ENCODE measurements around the gene SECTM1.

The SECTM1 gene

GRCh38 chr17:82297280-82297713, 36.3 kb downstream of the SECTM1 start:
- H3K36me3 Mint-ChIP-seq = no peaks in the 10 kb centered on the region
- peak overlapping the region; percentile 100 for H3K27ac Mint-ChIP-seq
- H3K4me3 Mint-ChIP-seq = peak overlapping the region; percentile 96
- no peaks in the 10 kb centered on the region for H3K27me3 Mint-ChIP-seq
- peaks cover 74% of the 10 kb centered on the region for H3K4me1 Mint-ChIP-seq (ENCODE audit: low read depth)
- no peaks in the 10 kb centered on the region for H3K9me3 Mint-ChIP-seq (ENCODE audit: low read depth)

GRCh38 chr17:82296511-82297279, 36.9 kb downstream of the SECTM1 start:
- Mint-ChIP-seq H3K27ac (peak overlapping the region; percentile 100), H3K27me3 (no peaks in the 10 kb centered on the region), H3K9me3 (ENCODE audit: low read depth) (no peaks in the 10 kb centered on the region)

GRCh38 chr17:82295472-82295814, 38.1 kb downstream of the SECTM1 start:
- peak overlapping the region; percentile 42 for H3K4me3 Mint-ChIP-seq
- H3K36me3 Mint-ChIP-seq = no peaks in the 10 kb centered on the region
- no peaks in the 10 kb centered on the region for H3K9me3 Mint-ChIP-seq (ENCODE audit: low read depth)
- H3K4me1 Mint-ChIP-seq (ENCODE audit: low read depth) = peaks cover 65% of the 10 kb centered on the region
- no peaks in the 10 kb centered on the region for H3K27me3 Mint-ChIP-seq
- peak overlapping the region; percentile 62 for H3K27ac Mint-ChIP-seq

More at GRCh38 chr17:82296511-82297279, 36.9 kb downstream of the SECTM1 start:
- peak overlapping the region; percentile 96 for H3K4me3 Mint-ChIP-seq
- H3K4me1 Mint-ChIP-seq (ENCODE audit: low read depth) = peaks cover 72% of the 10 kb centered on the region
- no peaks in the 10 kb centered on the region for H3K36me3 Mint-ChIP-seq

DNA sequence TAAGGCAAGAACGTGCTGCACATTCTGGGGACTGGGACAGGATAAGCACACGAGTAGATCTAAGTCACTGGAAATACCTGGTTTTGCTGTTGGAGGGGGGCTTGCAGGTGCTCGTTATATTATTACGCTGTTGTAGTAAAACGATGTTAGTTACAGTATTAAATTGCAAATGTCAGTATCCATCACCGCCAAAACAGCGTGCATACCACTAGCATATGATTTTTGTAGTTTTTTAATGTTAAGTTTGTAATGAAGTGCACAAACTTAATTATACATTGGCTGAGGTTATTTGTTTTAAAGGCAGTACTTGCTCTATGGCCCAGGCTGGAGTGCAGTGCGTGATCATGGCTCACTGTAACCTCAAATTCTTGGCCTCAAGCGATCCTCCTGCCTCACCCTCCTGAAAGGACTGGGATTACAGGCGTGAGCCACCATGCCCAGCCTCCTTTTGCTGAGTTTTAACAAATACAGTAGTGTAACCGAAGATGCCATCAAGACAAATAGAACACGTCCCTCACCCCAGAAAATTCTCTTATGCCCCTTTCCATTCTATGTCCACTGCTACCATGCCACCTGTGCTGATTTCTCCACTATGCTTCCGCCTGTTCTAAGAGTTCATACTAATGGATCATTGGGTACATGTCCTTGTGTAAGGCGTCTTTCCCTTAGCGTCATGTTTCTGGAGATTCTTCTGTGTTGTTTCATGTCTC, 39.3 kb downstream of the SECTM1 start:
- H3K36me3 Mint-ChIP-seq = no peaks in the 10 kb centered on the region
- H3K27me3 Mint-ChIP-seq = no peaks in the 10 kb centered on the region
- H3K27ac Mint-ChIP-seq = peak overlapping the region; percentile 84
- H3K9me3 Mint-ChIP-seq (ENCODE audit: low read depth) = no peaks in the 10 kb centered on the region
- H3K4me3 Mint-ChIP-seq = peak overlapping the region; percentile 71
- peaks cover 52% of the 10 kb centered on the region for H3K4me1 Mint-ChIP-seq (ENCODE audit: low read depth)

- peak overlapping the region; percentile 89 for H3K27ac Mint-ChIP-seq
- H3K27me3 Mint-ChIP-seq = no peaks in the 10 kb centered on the region
- H3K4me1 Mint-ChIP-seq (ENCODE audit: low read depth) = peaks cover 39% of the 10 kb centered on the region
- H3K36me3 Mint-ChIP-seq = no peaks in the 10 kb centered on the region
- no peaks in the 10 kb centered on the region for H3K9me3 Mint-ChIP-seq (ENCODE audit: low read depth)
- H3K4me3 Mint-ChIP-seq = peak overlapping the region; percentile 87
These were observed 41.1 kb downstream of the SECTM1 start for GRCh38 chr17:82292251-82293154.

DNA sequence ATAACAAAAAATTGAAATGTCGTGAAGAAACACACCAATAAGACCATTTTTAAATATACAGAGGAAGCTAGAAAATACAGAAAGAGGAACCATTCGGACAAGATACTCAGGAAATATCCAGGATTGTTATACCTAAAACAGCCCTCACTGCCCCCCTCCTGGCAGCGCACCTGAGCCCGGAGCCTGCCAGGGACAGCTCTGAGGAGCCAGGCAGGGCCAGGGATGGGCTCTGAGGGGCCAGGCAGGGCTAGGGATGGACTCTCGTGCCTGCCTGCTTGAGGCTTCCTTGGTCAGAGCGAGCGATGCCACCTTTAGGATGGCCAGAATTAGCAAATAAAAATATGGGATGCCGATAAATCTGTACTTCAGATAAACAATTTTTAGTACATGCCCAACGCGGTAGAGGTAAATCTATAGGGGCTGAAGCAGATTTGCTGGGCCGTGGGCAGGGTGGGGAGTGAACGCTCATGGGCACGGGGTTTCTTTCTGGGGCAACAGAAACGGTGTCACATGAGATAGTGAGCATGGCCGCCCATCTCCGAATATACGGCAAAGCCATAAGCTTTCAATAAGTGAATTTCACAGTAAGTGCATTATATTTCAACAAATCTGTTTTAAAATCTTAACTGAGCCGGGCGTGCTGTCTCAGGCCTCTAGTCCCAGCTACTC, 41.9 kb downstream of the SECTM1 start:
- peak overlapping the region; percentile 74 for H3K4me3 Mint-ChIP-seq
- H3K36me3 Mint-ChIP-seq = no peaks in the 10 kb centered on the region
- peak overlapping the region; percentile 67 for H3K27ac Mint-ChIP-seq
- no peaks in the 10 kb centered on the region for H3K27me3 Mint-ChIP-seq
- peaks cover 32% of the 10 kb centered on the region for H3K4me1 Mint-ChIP-seq (ENCODE audit: low read depth)
- H3K9me3 Mint-ChIP-seq (ENCODE audit: low read depth) = no peaks in the 10 kb centered on the region

GRCh38 chr17:82287868-82288801, 45.4 kb downstream of the SECTM1 start:
- Mint-ChIP-seq H3K4me1 (ENCODE audit: low read depth) (peaks cover 9% of the 10 kb centered on the region), H3K27me3 (no peaks in the 10 kb centered on the region), H3K4me3 (no peak overlapping the region), H3K36me3 (no peaks in the 10 kb centered on the region), H3K9me3 (ENCODE audit: low read depth) (no peaks in the 10 kb centered on the region), H3K27ac (peak overlapping the region; percentile 12)

DNA sequence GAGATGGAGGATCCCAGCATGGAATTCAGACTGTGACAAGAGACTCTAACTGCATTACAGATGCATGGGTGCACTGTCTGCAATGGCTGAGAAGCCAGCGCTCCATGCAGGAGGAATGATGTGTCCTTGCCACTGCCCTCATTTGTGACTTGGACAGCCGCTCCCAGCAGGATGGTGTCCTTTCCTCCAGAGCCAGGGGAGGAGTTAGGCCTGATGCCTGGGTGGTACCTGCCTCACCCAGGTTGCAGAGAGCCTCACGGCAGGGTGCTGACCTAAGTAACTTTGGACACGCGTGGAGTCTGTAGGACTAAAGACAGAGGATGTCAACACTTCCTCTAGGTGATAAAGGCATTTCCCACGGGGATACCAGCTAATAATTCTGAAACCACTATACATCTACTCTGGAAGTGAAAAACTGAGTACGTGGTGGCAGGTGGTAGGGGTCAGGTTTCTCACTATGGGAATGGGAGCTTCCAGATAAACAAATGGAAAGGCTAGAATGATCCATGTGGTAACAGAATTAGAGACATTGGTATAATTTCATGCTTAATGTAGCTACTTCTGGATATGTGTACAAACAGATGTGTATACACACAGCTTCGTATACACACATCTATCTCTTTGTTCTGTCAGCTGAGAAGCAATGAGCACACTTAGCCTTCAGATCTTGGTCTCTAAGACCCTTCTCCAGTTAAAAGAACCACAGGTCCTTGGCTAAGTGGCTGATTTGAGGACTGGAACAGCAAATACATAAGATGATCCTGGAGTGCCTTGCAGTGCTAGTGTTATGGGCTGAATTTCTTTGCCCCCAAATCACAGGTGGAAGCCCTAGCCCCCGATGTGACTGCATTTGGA, 46.3 kb downstream of the SECTM1 start:
- Mint-ChIP-seq H3K9me3 (ENCODE audit: low read depth) (no peaks in the 10 kb centered on the region), H3K27ac (no peak overlapping the region), H3K4me3 (no peak overlapping the region), H3K36me3 (no peaks in the 10 kb centered on the region), H3K4me1 (ENCODE audit: low read depth) (peaks cover 9% of the 10 kb centered on the region), H3K27me3 (no peaks in the 10 kb centered on the region)

DNA sequence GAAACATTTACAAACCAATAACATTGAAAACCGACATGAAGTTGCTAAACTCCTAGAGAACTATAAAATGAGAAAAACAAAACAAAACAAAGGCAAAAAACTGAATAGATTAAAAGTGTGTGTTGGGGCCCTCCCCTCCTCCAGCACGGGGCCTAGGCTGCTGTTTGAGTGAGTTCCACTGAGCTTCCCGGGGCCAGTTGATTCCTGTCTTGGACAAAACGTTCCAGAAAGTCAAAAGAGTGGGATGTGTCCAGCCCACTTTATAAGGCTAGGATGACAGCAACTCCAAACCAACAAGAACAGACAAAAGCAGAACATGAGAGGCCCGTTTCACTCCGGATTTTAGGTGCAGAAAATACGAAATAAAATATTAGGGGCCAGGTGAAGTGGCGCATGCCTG, 48.4 kb downstream of the SECTM1 start:
- H3K36me3 Mint-ChIP-seq = no peaks in the 10 kb centered on the region
- H3K4me3 Mint-ChIP-seq = no peak overlapping the region
- H3K27ac Mint-ChIP-seq = no peak overlapping the region
- H3K4me1 Mint-ChIP-seq (ENCODE audit: low read depth) = peaks cover 13% of the 10 kb centered on the region
- no peaks in the 10 kb centered on the region for H3K27me3 Mint-ChIP-seq
- no peaks in the 10 kb centered on the region for H3K9me3 Mint-ChIP-seq (ENCODE audit: low read depth)

DNA sequence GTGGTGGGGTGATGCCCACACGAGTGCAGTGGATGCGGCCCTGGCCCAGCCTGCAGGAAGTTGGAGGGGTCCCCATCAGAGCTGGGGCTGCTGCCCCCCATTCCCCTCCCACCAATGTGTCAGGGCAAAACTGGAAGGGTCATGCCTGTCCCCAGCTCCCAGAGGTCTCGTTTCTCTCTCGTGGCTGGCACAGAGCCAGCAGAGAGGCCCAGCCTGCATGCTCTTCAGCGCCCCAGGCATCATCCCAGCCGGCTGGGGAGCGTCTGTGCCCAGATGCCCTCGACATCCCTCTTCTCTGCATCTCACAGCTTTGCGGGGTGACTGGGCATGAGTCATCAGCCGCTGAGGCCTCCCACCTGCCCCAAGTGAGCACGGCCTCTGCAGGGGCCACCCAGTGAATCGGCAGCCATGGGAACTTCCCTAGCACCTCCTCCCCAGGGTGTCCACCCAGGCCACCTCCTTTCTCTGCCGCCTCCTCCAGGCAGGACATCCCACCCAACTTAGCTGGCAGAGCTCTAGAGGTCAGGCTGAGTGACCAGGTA, 50.3 kb downstream of the SECTM1 start:
- H3K36me3 Mint-ChIP-seq = no peaks in the 10 kb centered on the region
- H3K27ac Mint-ChIP-seq = peak overlapping the region; percentile 58
- H3K4me3 Mint-ChIP-seq = no peak overlapping the region

GRCh38 chr17:82282239-82283207, 51.0 kb downstream of the SECTM1 start:
- H3K27me3 Mint-ChIP-seq = no peaks in the 10 kb centered on the region
- H3K27ac Mint-ChIP-seq = no peak overlapping the region
- H3K36me3 Mint-ChIP-seq = peaks cover 2% of the 10 kb centered on the region
- peaks cover 13% of the 10 kb centered on the region for H3K4me1 Mint-ChIP-seq (ENCODE audit: low read depth)
- no peak overlapping the region for H3K4me3 Mint-ChIP-seq
- H3K9me3 Mint-ChIP-seq (ENCODE audit: low read depth) = no peaks in the 10 kb centered on the region

More for the DNA sequence above, 50.3 kb downstream of the SECTM1 start:
- H3K27me3 Mint-ChIP-seq = no peaks in the 10 kb centered on the region
- no peaks in the 10 kb centered on the region for H3K9me3 Mint-ChIP-seq (ENCODE audit: low read depth)
- peaks cover 13% of the 10 kb centered on the region for H3K4me1 Mint-ChIP-seq (ENCODE audit: low read depth)
